Colonic mucosa (tissue), 4 donors: ENCODE results near the gene DTNA. TPM values are rescaled to one million over a fixed set of nuclear protein-coding genes. Genes with fewer than 3 reads are reported as not detected.
A peak's percentile ranks its signal among the peaks of the same experiment; 100 is the strongest.
"Not testable (repeated sequence)": the region's sequence is repeated elsewhere in the genome, so short reads cannot be mapped to it uniquely, and the experiment has no call there.

ENCODE experiments used
- DNase-seq: peaks from one replicate; pipeline ENCODE4 v3.0.0-alpha.2; 2020
- H3K27ac ChIP-seq: fragments of 200-600 bp; one replicate; pipeline ENCODE4 v1.8.0; 2021
- H3K27me3 ChIP-seq: fragments of 200-600 bp; one replicate; pipeline ENCODE4 v1.8.0; 2021
- H3K36me3 ChIP-seq: fragments of 200-600 bp; one replicate; pipeline ENCODE4 v1.8.0; 2021
- H3K4me1 ChIP-seq: fragments of 200-600 bp; one replicate; pipeline ENCODE4 v1.8.0; 2021; ENCODE audit warnings: mild to moderate bottlenecking
- H3K4me3 ChIP-seq: fragments of 200-600 bp; one replicate; pipeline ENCODE4 v1.8.0; 2021
- H3K9ac ChIP-seq, 2 donors: one replicate each; pipeline ENCODE4 v1.7.0; 2013; ENCODE audit warnings: control low read depth in 2 of 2, low read depth in 2 of 2, low read length in 2 of 2
- H3K9me3 ChIP-seq: fragments of 200-600 bp; one replicate; pipeline ENCODE4 v1.8.0; 2021
- intact Hi-C: fragments of 100-400 bp; cut with DNase I; formaldehyde crosslinking; loops from one replicate; pipeline ENCODE4 v1.14.1; 2022
- total RNA-seq, 2 donors: library from RNA; stranded (reverse); fragmentation: NEBNext Ultra II Directional in 1 of 2; extraction: Animal tissue kit (Norgen Biotek cat#: 25700) in 1 of 2; gene quantifications; one replicate each; pipeline ENCODE4 v1.2.1, GENCODE V29; 2021
- TF ChIP-seq, protein P1 (sequence below): fragments of 200-600 bp; IDR thresholded peaks from one replicate; pipeline ENCODE4 v1.8.0; 2022; ENCODE audit warnings: antibody characterized with exemption, mild to moderate bottlenecking
- donor health status: healthy.
- donor health status: DM: no; HTN: no; CAD: no.
- donor health status: DM: no; HTN: no; CAD: no.

DTNA gene
- total RNA-seq, 2 donors from 2014 or later: 1.3 to 7.5 TPM

- no peak overlapping the region for H3K27ac ChIP-seq
- H3K27me3 ChIP-seq: no peaks in the 10 kb centered on the region
- intact Hi-C loops: no loop called here
- no peaks in the 10 kb centered on the region for H3K9me3 ChIP-seq
- no peak for DNase-seq
- H3K4me1 ChIP-seq: no peaks in the 10 kb centered on the region
- H3K9ac ChIP-seq: no peak overlapping the region
- TF ChIP-seq, protein P1, sequence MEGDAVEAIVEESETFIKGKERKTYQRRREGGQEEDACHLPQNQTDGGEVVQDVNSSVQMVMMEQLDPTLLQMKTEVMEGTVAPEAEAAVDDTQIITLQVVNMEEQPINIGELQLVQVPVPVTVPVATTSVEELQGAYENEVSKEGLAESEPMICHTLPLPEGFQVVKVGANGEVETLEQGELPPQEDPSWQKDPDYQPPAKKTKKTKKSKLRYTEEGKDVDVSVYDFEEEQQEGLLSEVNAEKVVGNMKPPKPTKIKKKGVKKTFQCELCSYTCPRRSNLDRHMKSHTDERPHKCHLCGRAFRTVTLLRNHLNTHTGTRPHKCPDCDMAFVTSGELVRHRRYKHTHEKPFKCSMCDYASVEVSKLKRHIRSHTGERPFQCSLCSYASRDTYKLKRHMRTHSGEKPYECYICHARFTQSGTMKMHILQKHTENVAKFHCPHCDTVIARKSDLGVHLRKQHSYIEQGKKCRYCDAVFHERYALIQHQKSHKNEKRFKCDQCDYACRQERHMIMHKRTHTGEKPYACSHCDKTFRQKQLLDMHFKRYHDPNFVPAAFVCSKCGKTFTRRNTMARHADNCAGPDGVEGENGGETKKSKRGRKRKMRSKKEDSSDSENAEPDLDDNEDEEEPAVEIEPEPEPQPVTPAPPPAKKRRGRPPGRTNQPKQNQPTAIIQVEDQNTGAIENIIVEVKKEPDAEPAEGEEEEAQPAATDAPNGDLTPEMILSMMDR: no peak
- no peak overlapping the region for H3K4me3 ChIP-seq
- no peaks in the 10 kb centered on the region for H3K36me3 ChIP-seq
Measured at GRCh38 chr18:34723143-34723542, 13.0 kb downstream of the DTNA start.

- H3K27ac ChIP-seq, H3K27me3 ChIP-seq, H3K4me1 ChIP-seq, H3K36me3 ChIP-seq, intact Hi-C loops, DNase-seq, H3K9ac ChIP-seq, H3K4me3 ChIP-seq, H3K9me3 ChIP-seq: not testable (repeated sequence)
Measured at GRCh38 chr18:34725737-34726136, 15.6 kb downstream of the DTNA start.

DNA sequence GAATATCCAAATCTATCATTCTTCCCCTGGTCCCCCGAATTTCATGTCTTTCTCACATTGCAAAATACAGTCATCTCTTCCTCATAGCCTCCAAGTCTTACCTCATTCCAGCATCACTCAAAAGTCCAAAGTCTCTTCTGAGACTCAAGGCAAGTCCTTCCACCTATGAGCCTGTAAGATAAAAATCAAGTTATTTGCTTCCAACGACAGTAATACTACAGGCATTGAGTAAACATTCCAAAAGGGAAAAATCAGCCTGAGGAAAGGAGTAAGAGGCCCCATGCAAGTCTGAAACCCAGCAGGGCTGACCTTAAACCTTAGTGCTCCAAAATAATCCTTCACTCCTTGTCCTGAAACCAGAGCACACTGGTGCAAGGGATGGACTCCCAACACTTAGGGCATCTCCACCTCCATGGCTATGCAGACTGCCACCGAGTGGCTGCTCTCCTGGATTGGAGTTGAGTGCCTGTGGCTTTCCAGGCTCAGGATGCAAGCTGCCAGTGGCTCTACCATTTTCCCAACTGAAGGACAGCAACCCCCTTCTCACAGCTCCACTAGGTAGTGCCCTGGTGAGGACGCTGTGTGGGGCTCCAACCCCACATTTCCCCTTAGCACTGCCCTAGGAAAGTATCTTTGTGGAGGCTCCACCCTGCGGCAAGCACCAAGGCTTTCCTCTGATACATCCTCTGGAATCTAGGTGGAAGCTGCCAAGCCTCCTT, 16.3 kb downstream of the DTNA start:
- Histone ChIP-seq H3K9me3 (no peaks in the 10 kb centered on the region), H3K27me3 (no peaks in the 10 kb centered on the region), H3K27ac (no peak overlapping the region), H3K36me3 (no peaks in the 10 kb centered on the region), H3K4me3 (no peak overlapping the region), H3K4me1 (no peaks in the 10 kb centered on the region), H3K9ac (no peak overlapping the region)
- intact Hi-C loops: no loop called here
- TF ChIP-seq, protein P1: no peak
- DNase-seq: no peak

GRCh38 chr18:34729264-34729663, 19.2 kb downstream of the DTNA start:
- Histone ChIP-seq H3K9me3 (no peaks in the 10 kb centered on the region), H3K36me3 (no peaks in the 10 kb centered on the region), H3K9ac (no peak overlapping the region), H3K4me1 (no peaks in the 10 kb centered on the region), H3K27me3 (no peaks in the 10 kb centered on the region), H3K27ac (no peak overlapping the region), H3K4me3 (no peak overlapping the region)
- peak; percentile 27 for DNase-seq
- intact Hi-C loops: no loop called here
- TF ChIP-seq, protein P1: peak; percentile 40

DNA sequence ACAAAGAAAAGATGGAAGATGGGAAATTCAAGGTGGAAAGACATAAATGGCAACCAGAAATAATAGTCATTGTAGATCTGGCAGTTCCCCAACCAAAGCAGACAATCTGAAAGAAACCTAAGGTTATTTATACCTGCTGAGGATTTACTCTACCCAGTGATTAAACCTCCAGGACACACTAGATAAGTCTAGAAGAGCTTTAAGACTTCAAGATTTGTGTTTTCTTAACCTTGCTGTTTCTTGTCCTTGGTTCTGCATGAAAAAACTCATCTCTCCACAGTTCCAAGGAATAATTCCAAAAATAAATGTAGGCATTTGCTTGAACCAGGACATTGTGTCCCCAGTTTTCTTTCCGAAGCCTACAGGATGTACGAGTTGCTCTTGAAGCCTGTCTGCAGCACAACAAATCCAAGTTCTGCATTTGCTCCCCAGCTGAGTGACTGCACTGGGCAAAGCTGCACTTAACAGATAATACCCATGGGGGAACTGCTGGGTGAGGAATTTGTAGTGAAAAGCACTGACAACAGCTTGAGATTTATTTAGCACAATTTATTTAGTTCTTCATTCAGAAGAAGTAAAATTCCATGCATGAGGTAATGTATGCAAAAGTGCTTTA, 19.8 kb downstream of the DTNA start:
- Histone ChIP-seq H3K4me3 (no peak overlapping the region), H3K4me1 (no peaks in the 10 kb centered on the region), H3K9ac (no peak overlapping the region), H3K27me3 (no peaks in the 10 kb centered on the region), H3K36me3 (no peaks in the 10 kb centered on the region), H3K27ac (no peak overlapping the region), H3K9me3 (no peaks in the 10 kb centered on the region)
- no peak for DNase-seq
- intact Hi-C loops: no loop called here
- TF ChIP-seq, protein P1: no peak

DNA sequence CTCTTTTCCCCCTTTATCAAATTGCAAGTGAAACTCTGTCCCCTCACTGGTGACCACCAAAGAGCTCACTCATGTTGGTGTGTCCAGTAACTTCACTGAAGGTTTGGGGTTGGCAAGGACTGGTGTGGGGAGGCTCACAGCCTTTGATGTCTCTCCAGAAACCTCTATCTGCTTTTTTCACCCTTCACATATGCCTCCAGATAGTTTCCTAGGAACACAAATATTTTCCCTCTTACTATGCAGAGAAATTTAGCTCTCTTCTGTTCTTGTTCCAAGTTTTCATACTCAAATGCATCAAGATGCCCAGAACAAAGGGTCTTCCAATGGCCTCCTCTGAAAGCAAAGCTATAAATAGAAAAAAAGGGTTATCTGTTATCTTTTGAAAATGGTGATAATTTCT, 20.7 kb downstream of the DTNA start:
- Histone ChIP-seq H3K27me3 (no peaks in the 10 kb centered on the region), H3K4me3 (no peak overlapping the region), H3K27ac (no peak overlapping the region), H3K4me1 (no peaks in the 10 kb centered on the region), H3K9ac (no peak overlapping the region), H3K36me3 (no peaks in the 10 kb centered on the region), H3K9me3 (no peaks in the 10 kb centered on the region)
- no peak for DNase-seq
- intact Hi-C loops: no loop called here
- TF ChIP-seq, protein P1: no peak
